ENCODE results near the gene TM9SF1. TPM values are rescaled to one million over a fixed set of nuclear protein-coding genes. Genes with fewer than 3 reads are reported as not detected.

TM9SF1 gene
- total and polyA plus RNA-seq, 9 of the 15 experiments (the other 6 are each of a cell fraction or from before 2014, with no cell fraction given): 5.3 to 20.3 (median 11.8) TPM

DNA sequence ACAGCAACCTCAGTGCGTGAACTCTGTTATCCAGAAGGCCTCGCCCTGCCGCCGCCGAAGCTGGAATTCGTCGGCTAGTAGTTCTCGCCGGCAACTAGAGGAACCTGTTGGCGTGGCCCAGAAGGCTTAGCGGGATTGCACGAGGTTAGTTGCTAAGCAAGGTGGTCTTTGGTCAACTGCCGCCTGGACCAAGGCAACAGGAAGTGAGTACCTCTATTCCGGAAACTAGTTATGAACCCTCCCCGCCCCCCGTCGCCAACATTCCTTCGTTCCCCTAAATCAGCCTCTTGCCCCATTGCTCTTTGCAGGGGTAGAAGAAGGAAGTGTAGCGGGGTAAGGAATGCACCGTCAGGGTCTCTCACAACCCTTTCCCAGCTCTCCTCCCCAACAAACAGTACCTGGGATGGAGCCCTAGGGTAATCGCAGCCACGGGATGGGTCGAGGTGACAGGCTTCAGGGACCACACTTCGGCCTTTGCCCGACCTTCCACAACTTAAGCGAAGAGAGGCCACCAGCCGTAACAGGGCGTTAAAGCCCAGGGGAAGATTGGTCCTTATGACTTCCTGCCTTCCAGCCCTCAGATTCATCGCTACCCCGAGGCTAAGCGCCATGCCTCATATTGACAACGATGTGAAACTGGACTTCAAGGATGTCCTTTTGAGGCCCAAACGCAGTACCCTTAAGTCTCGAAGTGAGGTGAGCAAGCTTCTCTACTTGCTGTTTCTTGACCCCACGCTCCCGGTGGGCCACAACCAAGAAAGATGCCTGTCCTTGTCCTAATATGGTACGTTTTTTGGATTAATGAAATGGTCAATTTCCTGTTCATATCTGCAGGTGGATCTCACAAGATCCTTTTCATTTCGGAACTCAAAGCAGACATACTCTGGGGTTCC, 37.6 kb upstream of the TM9SF1 start, which contains the start of gene GMPR2 (continued):
- TF ChIP-seq, protein P1, sequence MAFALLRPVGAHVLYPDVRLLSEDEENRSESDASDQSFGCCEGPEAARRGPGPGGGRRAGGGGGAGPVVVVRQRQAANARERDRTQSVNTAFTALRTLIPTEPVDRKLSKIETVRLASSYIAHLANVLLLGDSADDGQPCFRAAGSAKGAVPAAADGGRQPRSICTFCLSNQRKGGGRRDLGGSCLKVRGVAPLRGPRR (CRISPR knock-in tag; IDR thresholded peaks at IDR 0.05): no peak
- TF ChIP-seq TGIF2 (CRISPR knock-in tag; IDR thresholded peaks at IDR 0.05): no peak
- TF ChIP-seq HDAC3 (IDR thresholded peaks at IDR 0.05; ENCODE audit: borderline replicate concordance, partially characterized antibody): no peak
- no peak for TF ChIP-seq ATF1 (CRISPR knock-in tag; IDR thresholded peaks at IDR 0.05)
- peak; percentile 59; the same call in 1 of the 2 replicates for TF ChIP-seq ATF1 (tag; IDR thresholded peaks at IDR 0.05)
- no peak for TF ChIP-seq NFXL1 (CRISPR knock-in tag; IDR thresholded peaks at IDR 0.05)
- no peak for TF ChIP-seq ZNF175 (CRISPR knock-in tag; IDR thresholded peaks at IDR 0.05; ENCODE audit: low read depth)
- no peak for TF ChIP-seq CAMTA2 (CRISPR knock-in tag; conservative IDR thresholded peaks at IDR 0.05)
- TF ChIP-seq, protein P2, sequence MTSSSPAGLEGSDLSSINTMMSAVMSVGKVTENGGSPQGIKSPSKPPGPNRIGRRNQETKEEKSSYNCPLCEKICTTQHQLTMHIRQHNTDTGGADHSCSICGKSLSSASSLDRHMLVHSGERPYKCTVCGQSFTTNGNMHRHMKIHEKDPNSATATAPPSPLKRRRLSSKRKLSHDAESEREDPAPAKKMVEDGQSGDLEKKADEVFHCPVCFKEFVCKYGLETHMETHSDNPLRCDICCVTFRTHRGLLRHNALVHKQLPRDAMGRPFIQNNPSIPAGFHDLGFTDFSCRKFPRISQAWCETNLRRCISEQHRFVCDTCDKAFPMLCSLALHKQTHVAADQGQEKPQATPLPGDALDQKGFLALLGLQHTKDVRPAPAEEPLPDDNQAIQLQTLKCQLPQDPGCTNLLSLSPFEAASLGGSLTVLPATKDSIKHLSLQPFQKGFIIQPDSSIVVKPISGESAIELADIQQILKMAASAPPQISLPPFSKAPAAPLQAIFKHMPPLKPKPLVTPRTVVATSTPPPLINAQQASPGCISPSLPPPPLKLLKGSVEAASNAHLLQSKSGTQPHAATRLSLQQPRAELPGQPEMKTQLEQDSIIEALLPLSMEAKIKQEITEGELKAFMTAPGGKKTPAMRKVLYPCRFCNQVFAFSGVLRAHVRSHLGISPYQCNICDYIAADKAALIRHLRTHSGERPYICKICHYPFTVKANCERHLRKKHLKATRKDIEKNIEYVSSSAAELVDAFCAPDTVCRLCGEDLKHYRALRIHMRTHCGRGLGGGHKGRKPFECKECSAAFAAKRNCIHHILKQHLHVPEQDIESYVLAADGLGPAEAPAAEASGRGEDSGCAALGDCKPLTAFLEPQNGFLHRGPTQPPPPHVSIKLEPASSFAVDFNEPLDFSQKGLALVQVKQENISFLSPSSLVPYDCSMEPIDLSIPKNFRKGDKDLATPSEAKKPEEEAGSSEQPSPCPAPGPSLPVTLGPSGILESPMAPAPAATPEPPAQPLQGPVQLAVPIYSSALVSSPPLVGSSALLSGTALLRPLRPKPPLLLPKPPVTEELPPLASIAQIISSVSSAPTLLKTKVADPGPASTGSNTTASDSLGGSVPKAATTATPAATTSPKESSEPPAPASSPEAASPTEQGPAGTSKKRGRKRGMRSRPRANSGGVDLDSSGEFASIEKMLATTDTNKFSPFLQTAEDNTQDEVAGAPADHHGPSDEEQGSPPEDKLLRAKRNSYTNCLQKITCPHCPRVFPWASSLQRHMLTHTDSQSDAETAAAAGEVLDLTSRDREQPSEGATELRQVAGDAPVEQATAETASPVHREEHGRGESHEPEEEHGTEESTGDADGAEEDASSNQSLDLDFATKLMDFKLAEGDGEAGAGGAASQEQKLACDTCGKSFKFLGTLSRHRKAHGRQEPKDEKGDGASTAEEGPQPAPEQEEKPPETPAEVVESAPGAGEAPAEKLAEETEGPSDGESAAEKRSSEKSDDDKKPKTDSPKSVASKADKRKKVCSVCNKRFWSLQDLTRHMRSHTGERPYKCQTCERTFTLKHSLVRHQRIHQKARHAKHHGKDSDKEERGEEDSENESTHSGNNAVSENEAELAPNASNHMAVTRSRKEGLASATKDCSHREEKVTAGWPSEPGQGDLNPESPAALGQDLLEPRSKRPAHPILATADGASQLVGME (CRISPR knock-in tag; IDR thresholded peaks at IDR 0.05): no peak
- TF ChIP-seq, protein P3, sequence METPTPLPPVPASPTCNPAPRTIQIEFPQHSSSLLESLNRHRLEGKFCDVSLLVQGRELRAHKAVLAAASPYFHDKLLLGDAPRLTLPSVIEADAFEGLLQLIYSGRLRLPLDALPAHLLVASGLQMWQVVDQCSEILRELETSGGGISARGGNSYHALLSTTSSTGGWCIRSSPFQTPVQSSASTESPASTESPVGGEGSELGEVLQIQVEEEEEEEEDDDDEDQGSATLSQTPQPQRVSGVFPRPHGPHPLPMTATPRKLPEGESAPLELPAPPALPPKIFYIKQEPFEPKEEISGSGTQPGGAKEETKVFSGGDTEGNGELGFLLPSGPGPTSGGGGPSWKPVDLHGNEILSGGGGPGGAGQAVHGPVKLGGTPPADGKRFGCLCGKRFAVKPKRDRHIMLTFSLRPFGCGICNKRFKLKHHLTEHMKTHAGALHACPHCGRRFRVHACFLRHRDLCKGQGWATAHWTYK (CRISPR knock-in tag; IDR thresholded peaks at IDR 0.05): no peak
- TF ChIP-seq, protein P4, sequence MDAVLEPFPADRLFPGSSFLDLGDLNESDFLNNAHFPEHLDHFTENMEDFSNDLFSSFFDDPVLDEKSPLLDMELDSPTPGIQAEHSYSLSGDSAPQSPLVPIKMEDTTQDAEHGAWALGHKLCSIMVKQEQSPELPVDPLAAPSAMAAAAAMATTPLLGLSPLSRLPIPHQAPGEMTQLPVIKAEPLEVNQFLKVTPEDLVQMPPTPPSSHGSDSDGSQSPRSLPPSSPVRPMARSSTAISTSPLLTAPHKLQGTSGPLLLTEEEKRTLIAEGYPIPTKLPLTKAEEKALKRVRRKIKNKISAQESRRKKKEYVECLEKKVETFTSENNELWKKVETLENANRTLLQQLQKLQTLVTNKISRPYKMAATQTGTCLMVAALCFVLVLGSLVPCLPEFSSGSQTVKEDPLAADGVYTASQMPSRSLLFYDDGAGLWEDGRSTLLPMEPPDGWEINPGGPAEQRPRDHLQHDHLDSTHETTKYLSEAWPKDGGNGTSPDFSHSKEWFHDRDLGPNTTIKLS (IDR thresholded peaks at IDR 0.05; ENCODE audit: borderline replicate concordance, low read depth): no peak; the same call in 1 of the 2 replicates
- no peak for TF ChIP-seq STAG1 (CRISPR knock-in tag; IDR thresholded peaks at IDR 0.05; ENCODE audit: borderline replicate concordance)
- TF ChIP-seq, protein P5, sequence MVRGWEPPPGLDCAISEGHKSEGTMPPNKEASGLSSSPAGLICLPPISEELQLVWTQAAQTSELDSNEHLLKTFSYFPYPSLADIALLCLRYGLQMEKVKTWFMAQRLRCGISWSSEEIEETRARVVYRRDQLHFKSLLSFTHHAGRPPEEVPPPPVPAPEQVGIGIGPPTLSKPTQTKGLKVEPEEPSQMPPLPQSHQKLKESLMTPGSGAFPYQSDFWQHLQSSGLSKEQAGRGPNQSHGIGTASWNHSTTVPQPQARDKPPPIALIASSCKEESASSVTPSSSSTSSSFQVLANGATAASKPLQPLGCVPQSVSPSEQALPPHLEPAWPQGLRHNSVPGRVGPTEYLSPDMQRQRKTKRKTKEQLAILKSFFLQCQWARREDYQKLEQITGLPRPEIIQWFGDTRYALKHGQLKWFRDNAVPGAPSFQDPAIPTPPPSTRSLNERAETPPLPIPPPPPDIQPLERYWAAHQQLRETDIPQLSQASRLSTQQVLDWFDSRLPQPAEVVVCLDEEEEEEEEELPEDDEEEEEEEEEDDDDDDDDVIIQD (CRISPR knock-in tag; IDR thresholded peaks at IDR 0.05): no peak
- TF ChIP-seq BACH1 (tag; IDR thresholded peaks at IDR 0.05): no peak
- no peak for TF ChIP-seq ZNF551 (CRISPR knock-in tag; IDR thresholded peaks at IDR 0.05)
- TF ChIP-seq RAD21 (CRISPR knock-in tag; conservative IDR thresholded peaks at IDR 0.05 in 1 of 2, IDR thresholded peaks at IDR 0.05 in 1 of 2): no peak
